Fibroblast of the conjunctiva (primary cell): ENCODE measurements around the gene TMEM91.
"Not testable (repeated sequence)": the region's sequence is repeated elsewhere in the genome, so short reads cannot be mapped to it uniquely, and the experiment has no call there.

Experiments used
- DNase-seq: peaks from one replicate; pipeline ENCODE4 v3.0.0-alpha.2; 2010; ENCODE audit warnings: low read depth

The TMEM91 gene

DNA sequence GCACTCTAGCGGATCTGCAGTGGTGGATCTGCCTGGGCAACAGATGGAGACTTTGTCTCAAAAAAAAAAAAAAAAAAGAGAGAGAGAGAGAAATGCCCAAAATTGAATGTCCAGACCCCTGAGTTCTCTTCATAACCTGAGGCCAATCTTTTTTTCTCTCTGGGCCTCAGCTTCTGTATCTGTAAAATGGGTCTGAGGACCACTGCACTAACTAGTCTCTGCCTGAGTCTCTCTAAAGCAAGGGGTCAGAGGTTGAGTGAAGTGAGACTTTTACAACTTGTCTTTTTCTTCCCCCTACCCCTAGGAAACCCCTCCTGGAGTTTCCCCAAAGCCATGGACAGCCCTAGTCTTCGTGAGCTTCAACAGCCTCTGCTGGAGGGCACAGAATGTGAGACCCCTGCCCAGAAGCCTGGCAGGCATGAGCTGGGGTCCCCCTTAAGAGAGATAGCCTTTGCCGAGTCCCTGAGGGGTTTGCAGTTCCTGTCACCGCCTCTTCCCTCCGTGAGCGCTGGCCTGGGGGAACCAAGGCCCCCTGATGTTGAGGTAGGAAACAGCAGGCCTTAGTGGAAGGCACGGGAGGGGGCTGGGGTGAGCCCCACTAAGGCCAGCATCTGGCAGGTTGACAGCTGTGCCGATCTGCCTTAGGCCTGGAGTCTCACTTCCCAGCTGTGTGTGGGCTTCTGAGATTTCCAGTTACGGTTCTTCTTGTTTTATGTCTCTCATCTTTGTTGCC lies 1.8 kb downstream of the TMEM91 start:
- DNase-seq, result no peak

DNA sequence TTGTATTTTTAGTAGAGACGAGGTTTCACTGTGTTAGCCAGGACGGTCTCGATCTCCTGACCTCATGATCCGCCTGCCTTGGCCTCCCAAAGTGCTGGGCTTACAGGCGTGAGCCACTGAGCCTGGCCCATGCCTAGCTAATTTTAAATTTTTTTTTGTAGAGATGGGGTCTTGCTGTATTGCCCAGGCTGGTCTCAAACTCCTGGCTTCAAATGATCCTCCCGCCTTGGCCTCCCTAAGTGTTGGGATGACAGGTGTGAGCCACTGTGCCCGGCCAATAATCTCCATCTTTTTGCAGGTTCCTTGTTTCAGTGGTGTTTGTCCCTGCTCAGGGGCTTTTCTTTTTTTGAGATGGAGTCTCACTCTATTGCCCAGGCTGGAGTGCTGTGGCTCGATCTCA lies 5.2 kb downstream of the TMEM91 start:
- DNase-seq, result not testable (repeated sequence)

DNA sequence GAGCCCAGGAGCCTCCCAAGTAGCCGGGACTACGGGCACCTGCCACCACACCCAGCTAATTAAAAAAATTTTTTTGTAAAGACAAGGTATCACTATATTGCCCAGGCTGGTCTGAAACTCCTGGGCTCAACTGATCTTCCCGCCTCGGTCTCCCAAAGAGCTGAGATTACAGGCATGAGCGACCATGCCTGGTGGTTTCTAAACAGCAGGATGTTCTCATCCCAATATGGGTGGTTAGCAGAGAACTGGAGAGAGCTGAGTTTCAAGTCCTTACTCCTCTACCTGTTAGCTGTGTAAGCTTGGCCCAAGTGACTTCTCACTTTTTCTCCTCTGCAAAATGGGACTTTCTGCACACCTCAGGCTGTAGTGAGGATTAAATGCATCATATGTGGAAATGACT lies 8.0 kb downstream of the TMEM91 start:
- no peak for DNase-seq

DNA sequence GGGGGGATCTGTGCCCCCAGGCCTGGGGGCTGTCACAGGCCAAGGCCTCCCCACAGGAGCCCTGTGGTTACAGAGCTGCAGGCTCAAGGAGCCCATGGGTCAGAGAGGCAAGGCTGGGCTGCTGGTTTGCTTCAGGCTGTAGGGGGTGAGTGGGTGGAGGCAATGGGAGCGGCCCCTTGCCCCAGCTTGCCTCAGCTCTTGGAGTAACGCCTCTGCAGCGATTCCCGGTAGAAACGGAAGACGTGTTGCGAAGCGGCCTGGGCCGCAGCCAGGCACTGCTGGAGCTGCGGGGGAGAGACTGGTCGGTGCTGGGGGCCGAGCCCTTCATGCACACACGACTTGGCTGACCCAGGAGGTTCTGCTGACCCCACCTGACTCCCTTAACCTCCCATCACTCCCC lies 10.1 kb downstream of the TMEM91 start:
- no peak for DNase-seq

DNA sequence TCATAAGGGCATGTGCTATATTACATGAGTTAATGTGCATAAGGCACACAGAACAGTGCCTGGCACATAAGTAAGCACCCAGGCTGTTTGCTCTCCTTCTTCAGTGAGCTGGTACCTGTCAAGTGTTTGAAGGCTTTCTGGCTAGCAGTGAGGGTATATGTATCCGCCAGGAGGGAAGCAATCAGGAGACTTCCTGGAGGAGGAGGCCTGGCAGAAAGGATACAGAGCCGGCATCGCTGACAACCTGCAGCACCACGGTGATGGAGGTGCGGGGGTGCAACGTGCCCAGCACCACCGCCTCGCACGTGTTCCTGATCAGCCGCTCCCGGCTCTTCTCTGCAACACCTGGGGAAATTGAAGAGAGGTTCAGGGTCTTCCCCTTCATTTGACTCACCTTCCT lies 15.3 kb downstream of the TMEM91 start:
- DNase-seq, result no peak

DNA sequence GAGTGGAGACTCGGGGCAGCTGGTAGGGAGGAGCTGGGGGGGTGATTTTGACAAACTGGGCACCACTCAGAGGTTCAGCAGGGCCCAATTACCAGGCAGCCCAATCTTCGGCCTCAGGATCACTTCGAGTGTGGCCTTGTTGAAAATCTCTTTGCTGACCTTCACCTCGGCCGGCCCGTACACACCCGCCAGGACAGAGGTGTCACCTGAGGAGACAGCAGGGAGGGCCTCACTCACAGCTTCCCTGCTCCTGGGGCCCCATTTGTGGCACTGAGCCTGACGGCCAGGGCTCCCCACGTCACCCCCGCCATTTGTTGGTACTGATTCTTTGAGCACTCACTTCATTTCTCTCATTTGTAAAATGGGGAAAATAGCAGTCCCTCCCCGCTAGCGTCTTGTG lies 16.4 kb downstream of the TMEM91 start:
- no peak for DNase-seq

DNA sequence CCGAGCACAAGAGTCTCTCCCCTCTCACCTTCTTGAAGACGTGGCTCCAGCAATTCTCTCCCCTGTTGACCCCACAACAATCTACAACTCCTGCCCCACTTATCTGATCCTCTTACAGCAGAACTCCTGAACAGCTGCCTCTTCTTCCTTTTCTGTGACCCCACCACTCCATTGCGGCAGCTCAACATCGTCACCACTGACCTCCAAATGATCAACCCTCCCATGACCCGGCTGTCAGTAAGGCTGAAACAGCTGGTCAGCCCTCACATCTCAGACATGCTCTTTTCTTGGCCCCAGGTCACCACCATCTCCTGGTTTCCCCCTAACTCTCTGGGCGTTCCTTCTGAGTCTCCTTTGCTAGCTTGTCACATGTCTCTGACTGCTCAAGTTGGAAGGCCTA lies 19.0 kb downstream of the TMEM91 start:
- DNase-seq, result no peak

DNA sequence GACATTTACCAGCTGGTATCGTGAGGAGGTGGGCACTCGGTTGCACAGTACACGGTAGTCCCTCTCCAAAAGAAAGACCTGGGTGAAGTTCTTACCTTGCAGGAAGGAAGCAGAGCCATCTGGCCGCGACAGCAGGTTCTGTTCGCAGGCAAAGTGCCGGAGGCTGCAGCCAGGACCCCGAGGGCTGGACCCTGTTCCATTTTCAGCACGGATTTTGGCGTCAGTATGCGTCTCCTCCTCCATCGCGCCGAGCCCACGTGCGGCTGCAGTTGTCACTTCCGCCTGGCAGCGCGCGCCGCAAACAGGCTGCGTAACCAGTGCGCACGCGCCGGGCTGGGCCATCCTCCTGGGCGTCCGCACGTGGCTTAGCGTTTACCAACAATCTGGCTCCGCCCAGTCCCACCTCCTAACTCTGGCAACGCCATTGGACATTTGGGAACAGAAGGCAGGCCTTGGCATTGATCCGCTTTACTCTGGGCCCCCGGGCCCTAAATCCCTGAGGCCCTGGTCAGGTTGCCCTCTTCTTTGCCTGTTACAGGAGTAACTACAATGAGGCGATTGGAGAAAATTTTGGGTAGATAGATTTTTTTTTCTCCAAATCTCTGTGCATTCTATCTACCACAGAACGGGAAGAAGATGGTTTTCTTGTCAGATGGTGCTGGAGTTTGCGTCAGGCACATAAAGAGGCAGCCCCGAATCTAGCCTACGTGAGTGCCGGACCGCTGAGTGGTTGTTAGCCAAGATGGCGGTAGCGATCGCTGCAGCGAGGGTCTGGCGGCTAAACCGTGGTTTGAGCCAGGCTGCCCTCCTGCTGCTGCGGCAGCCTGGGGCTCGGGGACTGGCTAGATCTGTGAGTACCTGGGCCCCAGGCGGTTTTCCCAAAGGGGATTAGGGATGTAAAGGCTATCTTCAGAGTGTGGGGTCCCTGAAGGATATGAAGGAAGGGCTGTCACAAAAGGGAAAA lies 21.0 kb downstream of the TMEM91 start, which contains the start of the genes BCKDHA and EXOSC5:
TSS of gene BCKDHA (plus strand) at position 733 of the 964 bp plus-strand sequence. CDS start at position 743, 10 bp downstream.
TSS of gene EXOSC5 (minus strand) at position 274 of the 964 bp plus-strand sequence. CDS start at position 243, 31 bp downstream.
- DNase-seq, result peak; percentile 100

DNA sequence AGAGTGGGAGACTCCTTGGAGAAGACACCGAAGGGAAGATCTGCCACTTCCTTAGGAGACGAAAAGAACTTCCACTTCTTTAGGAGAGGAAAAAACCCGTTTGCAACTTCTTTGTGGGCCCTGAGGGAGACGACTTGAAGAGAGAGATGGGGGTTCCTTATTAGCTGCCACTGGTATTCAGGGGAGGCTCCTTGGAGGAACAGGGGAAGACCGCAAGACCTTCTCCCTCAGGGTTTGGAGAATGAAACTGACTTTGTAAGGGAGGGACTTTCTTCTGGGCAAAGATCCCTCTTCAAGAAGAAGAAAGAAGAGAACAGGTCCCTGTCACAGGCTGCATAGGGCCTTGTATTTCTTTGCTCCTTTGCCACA lies 21.7 kb downstream of the TMEM91 start:
- no peak for DNase-seq

DNA sequence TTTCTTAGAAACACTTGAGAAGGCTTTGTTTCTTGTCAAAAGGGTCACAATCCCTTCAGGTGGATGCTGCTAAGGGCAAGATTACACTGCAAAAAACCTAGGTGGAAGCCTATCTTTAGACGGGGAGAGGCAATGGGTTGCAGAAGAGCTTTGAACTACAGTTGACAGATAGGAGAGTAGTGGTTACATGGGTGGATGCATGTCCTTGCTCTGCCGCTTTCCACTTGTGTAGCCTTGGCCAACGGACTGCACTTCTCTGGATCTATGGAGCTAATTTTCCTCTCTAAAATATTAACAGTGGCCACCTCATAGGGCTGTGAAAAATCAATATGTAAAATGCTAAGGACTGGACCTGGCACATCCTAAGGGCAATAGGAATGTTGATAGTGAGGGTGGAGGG lies 22.3 kb downstream of the TMEM91 start:
- DNase-seq, result no peak

DNA sequence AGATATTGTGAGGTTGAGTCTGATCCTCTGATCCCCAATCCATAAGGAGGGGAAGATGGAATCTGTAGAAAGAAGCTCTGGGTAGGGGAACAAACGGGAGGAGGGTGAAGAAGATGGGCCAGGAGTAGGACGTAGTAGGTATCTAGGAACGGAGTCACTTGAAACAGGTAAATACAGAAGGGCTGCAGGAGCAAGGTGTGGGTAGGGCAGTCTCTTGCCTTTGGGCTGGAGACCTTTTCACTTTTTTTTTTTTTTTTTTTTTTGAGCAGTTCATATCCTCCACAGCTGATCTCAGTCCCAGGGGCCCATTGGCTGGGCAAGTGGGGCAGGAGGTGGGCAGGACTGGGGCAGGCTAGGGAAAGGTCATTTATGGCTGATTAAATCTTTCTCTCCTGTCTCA lies 22.8 kb downstream of the TMEM91 start:
- DNase-seq, result no peak

DNA sequence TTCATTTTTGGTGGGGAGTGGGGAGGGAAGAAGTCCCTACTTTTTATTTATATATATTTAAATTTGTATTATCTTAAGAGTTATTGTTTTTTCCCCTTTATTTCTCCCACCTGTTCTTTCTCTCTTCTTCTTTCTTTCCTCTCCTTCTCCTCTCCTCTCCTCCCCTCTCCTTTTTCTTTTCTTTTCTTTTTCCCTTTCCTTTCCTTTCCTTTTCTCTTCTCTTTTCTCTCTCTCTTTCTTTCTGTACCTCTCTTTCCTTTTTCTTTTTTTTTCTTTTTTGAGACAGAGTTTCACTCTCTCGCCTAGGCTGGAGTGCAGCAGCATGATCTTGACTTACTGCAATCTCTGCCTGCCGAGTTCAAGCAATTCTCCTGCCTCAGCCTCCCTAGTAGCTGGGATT lies 23.2 kb downstream of the TMEM91 start:
- DNase-seq, result no peak

DNA sequence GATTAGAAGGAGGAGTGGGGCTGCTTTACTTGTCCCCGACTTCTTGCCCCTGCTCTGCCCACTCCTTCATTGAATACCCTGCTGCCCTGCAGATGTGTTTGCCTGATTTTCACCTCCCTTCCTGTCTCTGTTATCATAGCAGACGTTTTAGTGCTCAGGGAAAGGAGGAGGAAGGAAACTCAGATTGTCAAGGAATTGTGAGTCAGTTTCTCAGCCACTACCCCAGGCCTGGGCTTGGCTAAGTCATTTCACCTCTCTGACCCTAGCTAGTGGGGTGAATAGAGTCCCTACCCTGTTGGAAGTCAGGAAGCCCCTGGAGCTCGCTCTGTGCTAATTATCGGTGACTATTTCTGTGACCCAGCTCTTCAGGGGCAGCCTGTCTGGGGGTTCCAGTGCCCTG lies 25.1 kb downstream of the TMEM91 start:
- DNase-seq, result no peak

DNA sequence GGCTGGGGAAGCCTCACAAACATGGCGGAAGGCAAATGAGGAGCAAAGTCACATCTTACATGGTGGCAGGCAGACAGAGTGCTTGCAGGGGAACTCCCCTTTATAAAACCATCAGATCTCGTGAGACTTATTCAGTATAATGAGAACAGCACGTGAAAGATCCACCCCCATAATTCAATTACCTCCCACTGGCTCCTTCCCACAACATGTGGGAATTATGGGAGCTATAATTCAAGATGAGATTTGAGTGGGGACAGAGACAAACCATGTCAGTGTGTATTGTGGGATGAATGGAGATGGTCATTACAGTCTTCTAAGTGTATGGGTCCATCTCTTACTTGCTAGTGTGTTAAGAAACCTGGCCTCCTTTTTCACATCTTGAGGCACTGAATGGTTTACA lies 25.7 kb downstream of the TMEM91 start:
- DNase-seq, result no peak

DNA sequence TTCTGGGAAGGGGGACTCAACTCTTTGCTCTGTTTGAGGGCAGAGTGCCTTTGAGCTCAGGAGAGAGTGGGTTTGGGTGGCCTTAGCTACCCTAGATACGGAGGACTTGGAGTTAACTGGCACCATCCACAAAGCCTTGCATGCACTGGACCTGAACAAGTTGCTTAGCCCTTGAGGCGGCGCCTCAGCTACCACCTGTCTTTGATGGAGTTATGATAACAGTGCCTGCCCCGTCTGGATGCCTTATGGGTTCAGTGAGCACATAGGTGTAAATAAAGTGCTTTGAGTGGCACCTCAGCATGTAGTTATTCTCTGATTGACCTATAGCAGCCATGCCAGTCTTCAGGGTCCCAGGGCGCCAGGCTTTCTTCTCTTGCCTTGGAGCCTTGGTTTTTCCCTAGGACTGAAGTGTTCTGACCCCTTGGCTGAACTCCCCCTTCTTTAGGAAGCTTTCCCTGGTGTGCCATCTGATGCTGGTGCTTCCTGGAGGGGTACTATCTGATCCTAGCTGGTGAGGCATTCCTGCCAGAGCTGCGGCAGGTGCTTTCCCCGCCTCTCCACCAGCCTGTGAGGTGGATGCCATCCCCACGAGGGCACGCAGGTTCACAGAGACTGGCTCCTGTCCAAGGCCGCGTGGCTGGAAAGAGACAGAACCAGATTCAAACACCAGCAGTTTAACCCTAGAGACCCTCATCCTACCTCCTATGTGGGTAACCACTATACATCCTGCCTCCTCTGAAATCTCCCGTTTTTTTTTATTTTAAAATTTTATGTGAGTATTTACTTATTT lies 27.0 kb downstream of the TMEM91 start:
- no peak for DNase-seq

DNA sequence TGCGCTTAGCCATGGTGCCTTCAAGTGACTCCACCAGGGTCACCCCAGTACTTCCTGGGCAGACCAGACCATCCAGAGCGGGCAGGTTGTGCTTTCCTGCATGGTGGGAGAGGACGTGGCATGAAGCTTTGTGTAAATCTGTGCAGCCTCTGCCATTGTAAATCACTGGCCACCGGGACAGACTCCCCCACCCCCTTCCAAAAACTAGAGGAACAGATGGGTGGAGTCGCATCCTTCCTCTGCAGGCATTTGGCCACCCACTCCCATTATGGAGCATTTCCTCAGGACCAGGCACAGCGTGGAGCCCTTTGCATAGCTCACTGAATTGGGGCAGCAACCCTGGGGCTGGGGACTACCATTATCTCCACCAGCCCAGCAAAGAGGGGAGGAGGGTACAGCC lies 29.4 kb downstream of the TMEM91 start:
- DNase-seq, result no peak

DNA sequence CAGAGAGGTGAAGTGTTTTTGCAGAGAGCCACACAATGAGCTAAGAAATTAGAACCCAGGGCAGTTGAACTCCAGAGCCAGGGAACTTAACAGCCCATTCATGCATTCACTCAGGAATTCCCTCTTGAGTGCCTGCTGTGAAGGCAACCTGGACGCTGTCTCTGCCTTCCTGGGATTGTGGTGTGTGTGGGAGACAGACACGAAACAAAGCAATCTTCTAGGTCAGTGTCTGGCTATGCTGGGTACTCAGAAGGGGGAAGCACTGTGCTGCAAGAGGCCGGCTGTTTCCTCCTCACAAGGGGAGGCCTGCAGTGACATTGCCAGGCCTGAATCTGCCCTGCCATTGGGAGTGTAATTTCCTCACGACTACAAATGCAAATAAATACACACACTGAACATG lies 30.9 kb downstream of the TMEM91 start:
- no peak for DNase-seq

DNA sequence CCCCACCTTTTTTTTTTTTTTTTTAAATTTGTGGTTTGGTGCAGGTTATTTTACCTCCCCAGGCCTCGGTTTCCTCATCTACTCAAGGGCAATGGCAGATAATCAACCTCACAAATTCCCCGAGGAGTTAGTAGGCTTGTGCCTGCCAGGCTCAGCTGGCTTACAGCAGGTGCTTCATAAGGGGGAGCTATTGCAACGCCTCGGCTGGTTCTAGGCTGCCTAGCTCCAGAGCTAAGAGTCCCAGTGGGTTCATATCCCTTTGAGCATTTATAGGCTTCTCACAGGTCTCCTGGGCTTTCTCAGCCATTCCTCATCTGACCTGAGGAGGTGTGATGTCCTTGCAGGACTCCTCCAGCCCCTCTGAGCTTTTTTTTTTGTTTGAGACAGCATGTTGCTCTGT lies 31.9 kb downstream of the TMEM91 start:
- no peak for DNase-seq

DNA sequence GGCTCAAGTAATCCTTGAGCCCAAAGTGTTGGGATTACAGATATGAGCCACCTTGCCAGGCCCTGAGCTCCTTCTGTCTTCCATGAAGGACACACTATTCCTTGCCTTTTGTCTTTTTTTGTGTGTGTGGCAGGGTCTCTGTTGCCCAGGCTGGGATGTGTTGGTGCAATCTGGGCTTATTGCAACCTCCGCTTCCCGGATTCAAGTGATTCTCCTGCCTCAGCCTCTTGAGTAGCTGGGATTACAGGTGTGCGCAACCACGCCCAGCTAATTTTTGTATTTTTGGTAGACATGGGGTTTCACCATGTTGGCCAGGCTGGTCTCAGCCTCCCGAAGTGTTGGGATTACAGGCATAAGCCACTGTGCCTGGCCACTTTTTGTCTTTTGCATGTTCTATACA lies 32.5 kb downstream of the TMEM91 start:
- DNase-seq, result not testable (repeated sequence)

DNA sequence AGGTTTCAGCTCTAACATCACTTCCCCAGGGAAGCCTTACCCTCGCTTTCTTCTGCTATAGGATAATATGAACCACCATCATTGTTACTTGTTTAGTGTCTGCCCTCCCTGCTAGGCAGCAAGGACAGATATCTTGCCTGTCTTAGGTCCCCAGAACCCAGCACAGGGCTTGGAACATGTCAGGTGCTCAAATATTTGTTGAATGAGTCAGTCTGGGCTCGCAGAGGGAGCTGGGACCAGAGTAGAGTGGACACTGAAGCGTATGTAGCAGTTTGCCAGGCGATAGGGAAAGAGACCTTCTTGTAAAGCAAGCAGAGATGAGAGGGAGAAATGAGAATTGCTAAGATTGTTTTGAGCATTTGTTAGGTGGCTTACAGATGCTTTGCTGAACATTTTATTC lies 33.0 kb downstream of the TMEM91 start:
- no peak for DNase-seq

DNA sequence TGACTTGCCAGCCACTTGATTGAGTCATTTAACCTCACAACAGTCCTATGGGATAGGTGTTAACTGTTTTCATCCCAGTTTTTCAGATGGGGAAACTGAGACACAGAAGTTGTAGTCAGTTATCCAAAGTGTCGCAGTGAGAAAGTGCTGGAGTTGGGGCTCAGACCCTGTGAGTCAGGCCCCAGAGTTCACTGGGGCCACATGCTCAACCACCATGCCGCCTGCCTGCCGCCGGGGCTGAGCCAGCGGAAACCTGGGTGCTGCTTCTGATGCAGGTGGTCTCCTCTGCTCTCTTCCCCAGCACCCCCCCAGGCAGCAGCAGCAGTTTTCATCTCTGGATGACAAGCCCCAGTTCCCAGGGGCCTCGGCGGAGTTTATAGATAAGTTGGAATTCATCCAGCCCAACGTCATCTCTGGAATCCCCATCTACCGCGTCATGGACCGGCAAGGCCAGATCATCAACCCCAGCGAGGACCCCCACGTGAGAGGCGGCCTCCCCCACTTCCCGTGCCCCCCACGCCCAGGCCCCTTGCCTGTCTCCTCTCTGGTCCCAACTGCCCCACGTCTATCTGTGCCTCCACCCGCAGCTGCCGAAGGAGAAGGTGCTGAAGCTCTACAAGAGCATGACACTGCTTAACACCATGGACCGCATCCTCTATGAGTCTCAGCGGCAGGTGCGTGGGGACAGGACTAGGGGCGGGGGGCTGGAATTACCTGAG lies 34.2 kb downstream of the TMEM91 start:
- DNase-seq, result no peak
